ENCODE measurements around the gene SMYD3. TPM values are rescaled to one million over a fixed set of nuclear protein-coding genes. Genes with fewer than 3 reads are reported as not detected.
A peak's percentile ranks its signal among the peaks of the same experiment; 100 is the strongest.

SMYD3 gene
- total and polyA plus RNA-seq, 4 donors, result 10.5 to 40.1 (median 32.5) TPM

- 79 to 83% methylated on average over 3 of the region's 3 CpGs for WGBS, 2 donors
- Histone ChIP-seq H3K36me3 (ENCODE audit: control insufficient read depth in 4 of 4, insufficient read depth in 4 of 4, low read length in 4 of 4) (no peaks in the 10 kb centered on the region), H3K4me3 (no peak overlapping the region), H3K27ac (ENCODE audit: low read depth in 1 of 2, low read length in 1 of 2) (no peak overlapping the region), H3K9me3 (ENCODE audit: control insufficient read depth in 4 of 4, insufficient read depth in 3 of 4, low read length in 3 of 4) (no peaks in the 10 kb centered on the region), H3K9ac (ENCODE audit: insufficient read depth in 1 of 2, low read length in 2 of 2) (no peak overlapping the region), H3K4me1 (ENCODE audit: control insufficient read depth in 5 of 5, insufficient read depth in 5 of 5, low read length in 5 of 5) (peaks cover 1 to 19% (median 4%) of the 10 kb centered on the region in 5 donors), H3K27me3 (ENCODE audit: control insufficient read depth in 3 of 3, insufficient read depth in 3 of 3, low read length in 2 of 3) (no peaks in the 10 kb centered on the region)
- no peak for ATAC-seq (ENCODE audit: insufficient read depth, low FRiP score)
- no peak for DNase-seq
- TF ChIP-seq CTCF (IDR thresholded peaks at IDR 0.05; ENCODE audit: control extremely low read depth, extremely low read depth), result no peak
These were observed 626.2 kb downstream of the SMYD3 start for GRCh38 chr1:245880754-245881403.

GRCh38 chr1:245879091-245879490 lies 628.0 kb downstream of the SMYD3 start:
- no peaks in the 10 kb centered on the region for H3K9me3 ChIP-seq (ENCODE audit: control insufficient read depth in 4 of 4, insufficient read depth in 3 of 4, low read length in 3 of 4)
- H3K4me1 ChIP-seq (ENCODE audit: control insufficient read depth in 5 of 5, insufficient read depth in 5 of 5, low read length in 5 of 5), result peaks cover 10 to 25% (median 15%) of the 10 kb centered on the region in 5 donors
- H3K27me3 ChIP-seq (ENCODE audit: control insufficient read depth in 3 of 3, insufficient read depth in 3 of 3, low read length in 2 of 3), result no peaks in the 10 kb centered on the region
- no peak for DNase-seq
- H3K9ac ChIP-seq (ENCODE audit: insufficient read depth in 1 of 2, low read length in 2 of 2), result no peak overlapping the region
- WGBS, 2 donors, result 91 to 92% methylated on average over 10 of the region's 10 CpGs
- no peak overlapping the region for H3K4me3 ChIP-seq
- ATAC-seq (ENCODE audit: insufficient read depth, low FRiP score), result no peak
- H3K27ac ChIP-seq (ENCODE audit: low read depth in 1 of 2, low read length in 1 of 2), result no peak overlapping the region
- H3K36me3 ChIP-seq (ENCODE audit: control insufficient read depth in 4 of 4, insufficient read depth in 4 of 4, low read length in 4 of 4), result no peaks in the 10 kb centered on the region
- TF ChIP-seq CTCF (IDR thresholded peaks at IDR 0.05; ENCODE audit: control extremely low read depth, extremely low read depth), result no peak

GRCh38 chr1:245878585-245878984 lies 628.5 kb downstream of the SMYD3 start:
- Histone ChIP-seq H3K36me3 (ENCODE audit: control insufficient read depth in 4 of 4, insufficient read depth in 4 of 4, low read length in 4 of 4) (no peaks in the 10 kb centered on the region), H3K9me3 (ENCODE audit: control insufficient read depth in 4 of 4, insufficient read depth in 3 of 4, low read length in 3 of 4) (no peaks in the 10 kb centered on the region), H3K4me1 (ENCODE audit: control insufficient read depth in 5 of 5, insufficient read depth in 5 of 5, low read length in 5 of 5) (peaks cover 10 to 30% (median 19%) of the 10 kb centered on the region in 5 donors), H3K9ac (ENCODE audit: insufficient read depth in 1 of 2, low read length in 2 of 2) (no peak overlapping the region), H3K4me3 (no peak overlapping the region), H3K27me3 (ENCODE audit: control insufficient read depth in 3 of 3, insufficient read depth in 3 of 3, low read length in 2 of 3) (no peaks in the 10 kb centered on the region), H3K27ac (ENCODE audit: low read depth in 1 of 2, low read length in 1 of 2) (peak overlapping the region in 1 of 2 donors; percentile 20)
- TF ChIP-seq CTCF (IDR thresholded peaks at IDR 0.05; ENCODE audit: control extremely low read depth, extremely low read depth), result no peak
- ATAC-seq (ENCODE audit: insufficient read depth, low FRiP score), result no peak
- DNase-seq, result peak in 1 of 3 donors; percentile 62
- WGBS, 2 donors, result 58 to 79% methylated on average over 3 of the region's 3 CpGs

GRCh38 chr1:245877976-245878375 lies 629.1 kb downstream of the SMYD3 start:
- no peak for ATAC-seq (ENCODE audit: insufficient read depth, low FRiP score)
- Histone ChIP-seq H3K27me3 (ENCODE audit: control insufficient read depth in 3 of 3, insufficient read depth in 3 of 3, low read length in 2 of 3) (no peaks in the 10 kb centered on the region), H3K9me3 (ENCODE audit: control insufficient read depth in 4 of 4, insufficient read depth in 3 of 4, low read length in 3 of 4) (no peaks in the 10 kb centered on the region), H3K9ac (ENCODE audit: insufficient read depth in 1 of 2, low read length in 2 of 2) (no peak overlapping the region), H3K4me3 (no peak overlapping the region), H3K36me3 (ENCODE audit: control insufficient read depth in 4 of 4, insufficient read depth in 4 of 4, low read length in 4 of 4) (no peaks in the 10 kb centered on the region), H3K27ac (ENCODE audit: low read depth in 1 of 2, low read length in 1 of 2) (peak overlapping the region in 1 of 2 donors; percentile 20), H3K4me1 (ENCODE audit: control insufficient read depth in 5 of 5, insufficient read depth in 5 of 5, low read length in 5 of 5) (peaks cover 10 to 32% (median 19%) of the 10 kb centered on the region in 5 donors)
- DNase-seq, result no peak
- 67 to 74% methylated on average over 8 of the region's 8 CpGs for WGBS, 2 donors
- no peak for TF ChIP-seq CTCF (IDR thresholded peaks at IDR 0.05; ENCODE audit: control extremely low read depth, extremely low read depth)
